HG03469 (cell line): ENCODE data around the gene CACNA1D.

Experiments used
- ATAC-seq: cut with Tn5 transposase; IDR thresholded peaks from one replicate; pipeline ENCODE4 v1.9.1; 2021; ENCODE audit warnings: mild to moderate bottlenecking, moderate library complexity, moderate number of reproducible peaks; ENCODE audit not compliant: unreplicated experiment

CACNA1D gene

DNA sequence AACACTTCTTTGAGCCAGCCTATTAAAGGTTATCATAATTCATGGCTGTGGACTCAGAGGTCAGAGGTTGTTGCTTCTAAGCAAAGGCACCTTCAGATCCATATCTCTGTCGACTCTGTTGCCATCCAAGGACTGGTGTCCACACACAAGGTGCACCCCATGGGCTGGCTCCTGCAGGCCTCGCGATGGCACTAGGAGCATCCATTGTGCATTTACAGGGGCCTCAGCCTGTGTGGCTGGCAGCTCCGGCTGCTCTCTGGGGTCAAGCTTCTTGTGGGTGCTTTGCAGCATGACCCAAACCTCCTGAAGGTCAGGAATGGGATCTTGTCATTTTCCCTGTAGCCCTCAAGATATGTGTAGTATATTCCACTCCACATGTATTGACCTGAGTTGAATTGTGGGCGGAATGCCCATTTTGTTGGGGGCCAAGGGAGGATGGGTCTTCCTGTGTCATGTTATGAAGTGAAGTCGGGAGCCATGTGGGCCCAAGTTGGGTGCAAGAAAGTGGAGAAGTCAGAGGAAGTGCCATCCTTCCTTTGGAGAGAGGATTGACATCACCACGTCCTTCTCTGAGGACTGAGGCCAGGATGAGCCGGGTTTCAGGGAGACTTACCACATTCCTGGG is 308.0 kb downstream of the CACNA1D start:
- no peak for ATAC-seq

DNA sequence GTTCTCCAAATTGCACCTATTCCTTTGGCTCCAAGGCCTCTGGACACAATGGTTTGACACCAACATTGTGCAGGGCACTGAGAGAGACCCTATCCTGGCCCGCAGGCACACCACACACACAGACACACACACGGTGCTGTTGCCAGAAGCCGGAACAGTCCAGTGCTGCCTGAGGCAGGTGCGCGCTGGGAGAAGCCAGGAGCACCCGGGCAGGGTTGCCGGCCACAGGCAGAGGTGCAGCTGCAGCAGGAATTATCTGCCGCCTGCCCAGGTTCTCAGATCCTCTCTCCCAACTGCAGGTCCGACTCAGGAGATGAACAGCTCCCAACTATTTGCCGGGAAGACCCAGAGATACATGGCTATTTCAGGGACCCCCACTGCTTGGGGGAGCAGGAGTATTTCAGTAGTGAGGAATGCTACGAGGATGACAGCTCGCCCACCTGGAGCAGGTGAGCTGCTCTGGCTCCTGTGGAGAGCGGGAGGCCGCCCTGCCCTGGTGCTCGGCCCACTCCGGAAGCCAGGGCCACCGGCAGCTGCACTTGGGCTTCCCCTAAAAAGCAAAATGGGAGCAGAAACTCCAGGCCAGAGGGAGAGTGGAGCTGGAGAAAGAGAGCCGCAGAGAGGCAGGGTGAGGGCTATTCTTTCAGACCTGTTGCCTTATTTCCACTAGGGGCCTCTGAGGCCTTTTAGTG is 308.9 kb downstream of the CACNA1D start:
- ATAC-seq: no peak

DNA sequence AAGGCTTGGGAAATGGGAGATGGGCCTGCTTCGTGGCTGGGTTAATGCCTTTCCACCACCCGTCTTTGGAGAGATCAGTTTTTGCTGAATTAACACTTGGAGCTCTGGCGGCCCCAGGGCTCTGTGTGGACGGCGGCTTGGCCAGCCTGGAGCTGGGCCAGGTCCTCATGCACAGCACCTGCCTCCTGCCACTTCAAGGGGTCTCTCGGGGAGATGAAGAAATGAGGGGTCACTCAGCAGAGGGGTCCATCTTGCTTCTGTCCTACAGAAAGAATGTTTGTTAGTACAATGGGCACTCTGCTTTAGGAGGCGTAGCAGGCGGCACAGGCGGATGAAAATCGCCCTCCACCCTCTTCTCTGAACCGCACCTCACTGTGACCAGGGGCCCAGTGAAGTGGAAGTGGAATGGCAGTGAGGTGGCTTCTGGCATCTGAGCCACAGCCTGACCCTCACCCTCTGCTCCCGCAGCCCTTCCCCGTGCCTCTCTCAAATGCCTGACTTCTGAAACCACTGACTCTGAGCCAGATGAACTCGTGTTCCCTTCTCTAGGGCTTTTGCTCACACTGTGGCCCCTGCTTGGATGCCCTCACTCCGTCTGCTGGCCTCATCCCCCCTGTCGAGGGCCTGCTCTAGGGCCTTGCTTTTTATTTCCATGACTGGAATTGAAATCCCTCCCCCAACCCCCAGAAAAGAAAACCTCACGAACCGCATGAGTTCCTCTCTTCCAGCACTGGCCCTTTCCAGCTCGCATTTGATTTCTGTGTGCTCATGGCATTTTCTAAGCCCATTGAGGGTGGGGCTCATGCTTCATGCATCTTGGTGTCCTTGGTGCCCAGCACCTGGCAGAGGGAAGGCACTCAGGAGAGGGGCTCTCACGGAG is 309.6 kb downstream of the CACNA1D start:
- ATAC-seq: no peak

DNA sequence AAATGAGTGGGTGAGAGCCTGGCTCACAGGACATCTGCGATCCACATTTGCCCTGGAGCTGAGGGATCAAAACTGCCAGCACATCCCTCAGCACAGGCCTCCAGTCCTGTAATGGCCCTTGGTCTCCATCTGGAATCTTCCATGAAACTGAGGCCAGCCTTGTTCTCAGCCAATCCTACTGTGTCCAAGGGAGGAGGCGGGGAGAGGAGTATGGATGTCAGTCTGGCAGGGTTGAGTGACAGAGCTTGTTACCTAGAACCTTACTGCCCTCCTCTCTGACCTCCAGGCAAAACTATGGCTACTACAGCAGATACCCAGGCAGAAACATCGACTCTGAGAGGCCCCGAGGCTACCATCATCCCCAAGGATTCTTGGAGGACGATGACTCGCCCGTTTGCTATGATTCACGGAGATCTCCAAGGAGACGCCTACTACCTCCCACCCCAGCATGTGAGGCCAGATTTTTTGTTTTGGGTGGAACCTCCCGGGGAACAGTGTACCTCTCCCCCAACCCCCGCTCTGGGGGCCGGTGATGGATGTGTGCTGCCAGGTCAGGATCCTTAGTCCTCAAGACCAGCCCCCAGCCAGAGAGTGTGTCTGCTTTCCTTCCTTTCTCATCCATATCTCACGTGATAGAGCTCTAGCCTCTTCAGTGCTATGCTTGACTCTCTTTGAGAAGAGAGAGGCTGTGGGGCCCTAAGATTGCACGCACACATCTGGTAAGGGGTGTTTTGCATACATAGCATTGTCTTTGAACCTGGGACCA is 310.5 kb downstream of the CACNA1D start:
- ATAC-seq: no peak

DNA sequence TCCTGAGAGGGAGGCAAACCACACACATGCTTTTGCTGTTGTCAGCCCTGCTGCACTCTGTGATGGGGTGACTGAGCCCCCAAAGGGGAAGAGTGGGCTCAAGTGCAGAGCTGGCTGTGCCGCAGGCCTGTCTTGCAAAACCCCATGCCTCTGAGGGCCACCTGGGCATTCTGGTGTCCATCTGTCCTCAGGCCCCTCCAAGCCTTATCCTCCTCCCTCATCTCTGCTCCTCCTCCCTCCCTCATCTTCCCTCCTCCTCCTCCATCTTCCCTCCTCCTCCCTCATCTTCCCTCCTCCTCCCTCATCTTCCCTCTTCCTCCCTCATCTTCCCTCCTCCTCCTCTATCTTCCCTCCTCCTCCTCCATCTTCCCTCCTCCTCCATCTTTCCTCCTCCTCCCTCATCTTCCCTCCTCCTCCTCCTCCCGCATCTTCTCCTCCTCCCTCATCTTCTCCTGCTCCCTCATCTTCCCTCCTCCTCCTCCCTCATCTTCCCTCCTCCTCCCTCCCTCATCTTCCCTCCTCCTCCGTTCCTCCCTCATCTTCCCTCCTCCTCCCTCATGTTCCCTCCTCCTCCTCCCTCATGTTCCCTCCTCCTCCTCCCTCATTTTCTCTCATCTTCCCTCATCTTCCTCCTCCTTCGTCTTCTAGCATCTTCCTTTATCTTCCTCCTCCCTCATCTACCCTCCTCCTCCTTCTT is 311.2 kb downstream of the CACNA1D start:
- no peak for ATAC-seq

DNA sequence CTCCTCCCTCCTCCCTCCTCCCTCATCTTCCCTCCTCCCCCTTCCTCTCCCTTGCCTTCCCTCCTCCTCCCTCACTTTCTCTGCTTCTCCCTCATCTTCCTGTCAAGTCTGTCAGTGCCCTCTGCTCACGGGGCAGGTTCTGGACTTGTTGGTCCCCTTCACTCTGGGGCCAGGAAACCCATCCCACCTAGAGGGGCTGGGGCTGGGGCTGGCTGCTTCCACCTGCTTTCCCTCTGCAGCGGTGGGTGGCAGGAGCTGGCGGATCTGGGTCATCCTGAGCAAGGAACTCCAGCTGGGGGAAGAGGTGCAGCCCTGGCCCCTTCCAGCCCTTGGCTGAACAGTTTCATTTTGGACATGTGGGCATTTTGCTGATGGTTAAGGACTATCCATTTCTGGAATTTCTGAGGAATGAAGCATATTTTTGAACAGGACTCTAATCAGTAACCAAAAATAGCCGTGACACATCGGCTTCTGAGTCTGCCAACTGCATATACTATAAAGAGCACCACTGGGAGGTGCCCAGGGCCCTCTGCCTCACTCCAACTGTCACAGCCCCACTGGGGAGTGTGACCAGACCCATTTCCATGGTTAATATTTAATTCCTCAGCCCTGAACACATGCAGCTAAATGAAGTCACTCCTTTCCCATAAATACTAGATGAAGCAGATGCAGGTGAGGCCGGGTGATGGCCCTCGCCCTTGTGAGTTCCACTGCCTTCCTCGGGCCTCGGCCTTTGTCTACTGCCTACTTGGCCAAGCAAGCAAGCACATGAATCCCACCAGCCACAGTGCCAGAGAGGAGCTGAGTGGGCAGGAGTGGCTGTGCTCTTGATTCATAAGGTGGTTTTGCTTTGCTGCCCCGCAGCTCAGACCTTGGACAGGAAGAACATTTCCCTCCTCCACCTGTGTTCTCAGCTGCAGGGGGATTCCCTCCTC is 312.0 kb downstream of the CACNA1D start:
- no peak for ATAC-seq

DNA sequence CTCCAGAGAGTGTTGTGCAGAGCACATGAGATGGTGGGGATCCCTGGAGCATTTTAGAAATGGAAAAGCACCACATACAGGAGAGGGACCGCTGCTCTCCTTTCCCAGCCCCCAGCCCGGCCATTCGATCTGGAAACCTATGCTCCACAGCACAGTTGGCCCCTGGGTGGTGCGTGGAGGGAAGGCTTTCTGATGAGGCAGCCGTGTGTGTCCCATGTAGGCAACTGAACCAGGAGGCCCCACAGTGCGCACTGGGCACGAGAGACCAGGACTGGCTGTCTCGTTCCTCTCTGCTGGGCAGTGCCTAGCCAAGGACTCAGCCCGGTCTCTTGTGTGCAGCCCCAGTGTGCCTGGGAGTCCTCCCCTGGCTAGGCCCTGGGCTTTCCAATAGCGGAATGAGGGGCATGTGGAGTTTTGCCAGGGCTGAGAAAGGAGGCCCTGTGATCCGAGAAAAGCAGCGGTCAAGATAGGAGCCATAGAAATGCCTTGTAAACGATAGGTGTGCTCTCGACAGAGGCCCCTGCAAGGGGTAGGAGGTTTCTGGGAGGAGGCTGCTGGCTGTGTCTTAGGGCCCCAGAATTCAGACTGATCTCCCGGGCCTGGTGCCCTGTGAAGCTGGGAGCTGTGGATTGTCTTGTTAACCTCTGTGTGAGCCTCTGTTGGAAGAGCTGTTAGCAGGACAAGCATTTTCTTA is 312.9 kb downstream of the CACNA1D start:
- no peak for ATAC-seq

DNA sequence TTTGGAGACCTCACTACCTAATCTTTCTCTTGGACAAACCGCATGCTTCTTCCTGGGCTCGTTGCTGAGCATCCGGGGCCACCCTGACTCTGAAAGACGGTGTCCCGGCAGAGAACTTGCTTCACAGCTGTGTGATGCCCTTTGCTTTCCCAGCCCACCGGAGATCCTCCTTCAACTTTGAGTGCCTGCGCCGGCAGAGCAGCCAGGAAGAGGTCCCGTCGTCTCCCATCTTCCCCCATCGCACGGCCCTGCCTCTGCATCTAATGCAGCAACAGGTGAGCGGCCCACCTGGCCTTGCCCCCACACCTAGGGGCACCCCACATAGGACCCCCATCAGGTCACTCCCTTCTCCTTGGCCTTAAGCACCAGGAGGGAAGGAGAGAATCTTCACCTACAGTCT is 314.1 kb downstream of the CACNA1D start:
- no peak for ATAC-seq

DNA sequence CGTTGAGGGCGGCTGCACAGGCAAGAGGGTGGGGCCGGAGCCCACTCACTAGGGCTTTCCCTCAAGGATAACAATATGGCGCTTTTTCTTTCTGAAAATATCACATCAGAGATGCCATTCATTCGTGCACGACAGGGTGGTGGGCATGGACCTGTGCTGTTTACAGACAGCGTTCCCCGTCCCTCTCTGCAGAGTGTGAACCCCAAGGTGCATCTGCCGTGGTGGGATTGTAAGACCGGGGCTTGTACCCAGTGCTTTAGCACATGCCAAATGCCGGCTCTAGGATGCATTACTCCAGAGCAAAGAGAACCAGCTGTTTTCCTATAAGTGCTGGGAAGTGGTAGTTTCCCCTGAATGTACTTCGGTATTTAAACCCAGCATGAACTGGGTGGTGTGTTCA is 314.9 kb downstream of the CACNA1D start:
- no peak for ATAC-seq

DNA sequence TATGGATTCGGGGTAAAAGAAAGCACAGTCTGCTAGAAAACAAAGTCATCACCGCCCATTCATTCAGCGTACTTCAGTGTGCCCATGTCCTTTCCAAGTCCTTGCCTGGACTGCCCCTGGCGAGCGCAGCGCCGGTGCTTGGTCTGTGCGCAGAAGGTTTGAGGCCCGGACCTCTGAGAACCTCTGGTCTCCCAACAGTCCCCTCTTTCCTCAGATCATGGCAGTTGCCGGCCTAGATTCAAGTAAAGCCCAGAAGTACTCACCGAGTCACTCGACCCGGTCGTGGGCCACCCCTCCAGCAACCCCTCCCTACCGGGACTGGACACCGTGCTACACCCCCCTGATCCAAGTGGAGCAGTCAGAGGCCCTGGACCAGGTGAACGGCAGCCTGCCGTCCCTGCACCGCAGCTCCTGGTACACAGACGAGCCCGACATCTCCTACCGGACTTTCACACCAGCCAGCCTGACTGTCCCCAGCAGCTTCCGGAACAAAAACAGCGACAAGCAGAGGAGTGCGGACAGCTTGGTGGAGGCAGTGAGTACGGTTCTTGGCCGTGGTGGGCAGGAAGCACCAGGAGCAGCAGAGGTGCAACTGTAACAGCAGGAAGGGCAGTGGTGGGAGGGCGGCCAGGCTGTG is 315.5 kb downstream of the CACNA1D start:
- no peak for ATAC-seq

DNA sequence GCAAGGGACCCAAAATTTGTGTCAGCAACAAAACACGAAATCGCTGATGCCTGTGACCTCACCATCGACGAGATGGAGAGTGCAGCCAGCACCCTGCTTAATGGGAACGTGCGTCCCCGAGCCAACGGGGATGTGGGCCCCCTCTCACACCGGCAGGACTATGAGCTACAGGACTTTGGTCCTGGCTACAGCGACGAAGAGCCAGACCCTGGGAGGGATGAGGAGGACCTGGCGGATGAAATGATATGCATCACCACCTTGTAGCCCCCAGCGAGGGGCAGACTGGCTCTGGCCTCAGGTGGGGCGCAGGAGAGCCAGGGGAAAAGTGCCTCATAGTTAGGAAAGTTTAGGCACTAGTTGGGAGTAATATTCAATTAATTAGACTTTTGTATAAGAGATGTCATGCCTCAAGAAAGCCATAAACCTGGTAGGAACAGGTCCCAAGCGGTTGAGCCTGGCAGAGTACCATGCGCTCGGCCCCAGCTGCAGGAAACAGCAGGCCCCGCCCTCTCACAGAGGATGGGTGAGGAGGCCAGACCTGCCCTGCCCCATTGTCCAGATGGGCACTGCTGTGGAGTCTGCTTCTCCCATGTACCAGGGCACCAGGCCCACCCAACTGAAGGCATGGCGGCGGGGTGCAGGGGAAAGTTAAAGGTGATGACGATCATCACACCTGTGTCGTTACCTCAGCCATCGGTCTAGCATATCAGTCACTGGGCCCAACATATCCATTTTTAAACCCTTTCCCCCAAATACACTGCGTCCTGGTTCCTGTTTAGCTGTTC is 316.9 kb downstream of the CACNA1D start:
- ATAC-seq: no peak

DNA sequence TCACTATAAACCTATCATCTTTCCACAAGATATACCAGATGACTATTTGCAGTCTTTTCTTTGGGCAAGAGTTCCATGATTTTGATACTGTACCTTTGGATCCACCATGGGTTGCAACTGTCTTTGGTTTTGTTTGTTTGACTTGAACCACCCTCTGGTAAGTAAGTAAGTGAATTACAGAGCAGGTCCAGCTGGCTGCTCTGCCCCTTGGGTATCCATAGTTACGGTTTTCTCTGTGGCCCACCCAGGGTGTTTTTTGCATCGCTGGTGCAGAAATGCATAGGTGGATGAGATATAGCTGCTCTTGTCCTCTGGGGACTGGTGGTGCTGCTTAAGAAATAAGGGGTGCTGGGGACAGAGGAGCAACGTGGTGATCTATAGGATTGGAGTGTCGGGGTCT is 318.0 kb downstream of the CACNA1D start:
- ATAC-seq: no peak

DNA sequence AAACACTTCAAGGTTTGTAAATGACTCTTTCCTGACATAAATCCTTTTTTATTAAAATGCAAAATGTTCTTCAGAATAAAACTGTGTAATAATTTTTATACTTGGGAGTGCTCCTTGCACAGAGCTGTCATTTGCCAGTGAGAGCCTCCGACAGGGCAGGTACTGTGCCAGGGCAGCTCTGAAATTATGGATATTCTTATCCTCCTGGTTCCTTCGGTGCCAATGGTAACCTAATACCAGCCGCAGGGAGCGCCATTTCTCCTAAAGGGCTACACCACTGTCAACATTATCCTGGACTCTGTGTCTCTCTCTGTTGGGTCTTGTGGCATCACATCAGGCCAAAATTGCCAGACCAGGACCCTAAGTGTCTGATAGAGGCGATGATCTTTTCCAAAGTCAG is 318.8 kb downstream of the CACNA1D start:
- no peak for ATAC-seq

DNA sequence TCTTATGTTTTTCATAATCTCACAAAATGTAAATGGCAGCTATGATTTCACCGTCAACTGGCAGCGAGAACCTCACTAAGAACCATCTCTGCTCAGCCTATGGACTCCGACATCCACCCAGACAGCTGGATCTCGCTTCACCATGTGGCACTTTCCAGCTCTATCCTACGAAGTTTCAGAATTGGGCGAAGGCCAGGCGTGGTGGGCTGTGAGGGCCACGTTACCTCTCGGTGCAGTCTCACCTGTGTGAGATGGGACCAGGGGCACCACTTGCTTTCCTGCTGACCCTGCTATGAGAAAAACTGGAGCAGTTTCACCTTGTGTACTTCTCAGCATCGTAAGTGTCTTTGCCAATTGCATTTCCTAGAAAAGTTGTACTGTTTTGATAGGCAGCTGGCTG is 319.5 kb downstream of the CACNA1D start:
- ATAC-seq: no peak

DNA sequence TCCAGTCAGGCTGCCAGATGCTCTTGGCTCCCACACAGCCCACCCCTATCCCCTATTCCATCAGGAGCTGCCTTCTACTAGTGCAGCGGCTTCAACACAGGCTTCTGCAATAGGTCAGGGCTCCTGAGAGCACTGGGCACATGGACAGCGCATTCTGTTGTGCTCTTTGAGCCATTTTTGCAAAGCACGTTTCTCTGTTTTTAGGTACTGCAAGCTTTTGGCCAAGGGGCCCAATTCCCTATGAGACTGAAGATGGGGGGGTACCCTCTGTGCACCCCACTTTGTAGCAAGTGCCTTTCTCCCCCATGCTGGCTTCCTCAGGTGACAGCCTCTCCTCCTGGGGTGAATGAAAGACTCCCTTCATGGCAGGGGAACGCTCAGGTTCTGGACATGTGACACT is 320.7 kb downstream of the CACNA1D start:
- no peak for ATAC-seq

DNA sequence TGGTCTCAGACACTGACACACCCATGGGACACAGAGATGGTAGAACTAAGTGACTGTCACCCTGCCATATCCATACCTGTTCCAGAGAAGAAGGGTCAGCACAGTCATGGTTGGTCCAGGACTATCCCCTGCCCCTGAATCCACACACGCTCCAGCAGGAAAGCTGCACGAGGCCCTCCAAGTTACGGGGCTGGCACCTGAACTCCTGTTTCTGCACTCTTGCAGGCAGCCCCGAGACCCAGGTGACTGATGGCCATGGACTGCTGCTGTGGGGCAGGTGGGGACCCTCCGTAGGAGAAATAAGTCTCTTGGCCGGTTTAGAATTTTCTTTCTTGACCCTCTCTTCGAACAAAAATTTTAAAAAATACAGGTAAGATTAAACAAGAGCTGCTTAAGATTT is 321.2 kb downstream of the CACNA1D start:
- ATAC-seq: no peak

DNA sequence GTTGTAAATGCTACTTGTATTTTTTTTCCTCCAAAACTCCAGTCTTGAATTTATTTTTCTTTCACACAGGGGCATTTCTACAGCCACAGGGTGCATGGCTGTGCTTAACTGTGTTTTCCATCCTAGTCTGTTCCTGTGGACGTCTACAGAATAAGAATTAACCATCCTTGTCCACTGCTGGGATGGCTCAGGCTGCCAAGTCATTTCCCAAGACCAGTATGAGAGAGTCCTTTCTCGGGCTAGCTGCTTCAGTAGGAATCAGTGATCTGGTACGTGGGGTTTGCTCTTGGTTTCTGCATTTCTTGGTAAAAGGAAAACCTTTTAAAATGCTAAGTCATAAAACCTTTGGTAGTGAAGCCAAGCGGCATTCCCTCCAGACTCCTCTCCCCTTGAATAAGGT is 322.0 kb downstream of the CACNA1D start:
- no peak for ATAC-seq

DNA sequence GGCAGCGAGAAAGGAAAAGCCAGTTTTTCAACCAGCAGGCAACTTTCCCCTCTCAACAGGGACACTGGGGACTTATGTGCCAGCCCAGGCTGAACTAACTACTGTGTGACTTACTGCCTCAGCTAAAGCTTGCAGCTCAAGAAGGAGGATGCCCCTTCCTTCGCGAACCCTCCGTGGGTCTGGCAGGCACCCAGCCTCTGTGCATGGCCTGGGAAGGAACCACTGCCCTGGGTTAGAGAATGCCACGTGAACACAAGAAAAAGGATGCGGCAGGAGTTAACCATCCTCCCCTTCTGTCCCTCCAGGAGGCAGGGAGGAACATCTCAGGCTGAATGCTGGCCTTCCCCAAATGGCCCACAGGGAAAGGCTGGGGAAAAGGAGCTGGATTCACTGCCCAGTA is 322.8 kb downstream of the CACNA1D start:
- ATAC-seq: no peak
